Measurements from ENCODE around the gene GRID1.
"Not testable (repeated sequence)": the region's sequence is repeated elsewhere in the genome, so short reads cannot be mapped to it uniquely, and the experiment has no call there.

Gene GRID1

GRCh38 chr10:86055928-86056327 is 310.7 kb downstream of the GRID1 start:
- no peak for DNase-seq

- no peak for DNase-seq
Observed at GRCh38 chr10:86053675-86054074, 312.9 kb downstream of the GRID1 start.

- DNase-seq, result no peak
Observed at GRCh38 chr10:86051586-86051985, 315.0 kb downstream of the GRID1 start.

- DNase-seq, result no peak
Observed at GRCh38 chr10:86049442-86049841, 317.2 kb downstream of the GRID1 start.

GRCh38 chr10:86048973-86049372 is 317.6 kb downstream of the GRID1 start:
- DNase-seq, result no peak

GRCh38 chr10:86048571-86048970 is 318.0 kb downstream of the GRID1 start:
- no peak for DNase-seq

GRCh38 chr10:86047588-86047987 is 319.0 kb downstream of the GRID1 start:
- no peak for DNase-seq

GRCh38 chr10:86046845-86047460 is 319.6 kb downstream of the GRID1 start:
- no peak for DNase-seq

GRCh38 chr10:86045896-86046295 is 320.7 kb downstream of the GRID1 start:
- DNase-seq, result no peak

- DNase-seq, result no peak
Observed at GRCh38 chr10:86044029-86044428, 322.6 kb downstream of the GRID1 start.

GRCh38 chr10:86043236-86043635 is 323.4 kb downstream of the GRID1 start:
- no peak for DNase-seq

- no peak for DNase-seq
Observed at GRCh38 chr10:86042161-86042560, 324.4 kb downstream of the GRID1 start.

- DNase-seq, result no peak
Observed at GRCh38 chr10:86041116-86041515, 325.5 kb downstream of the GRID1 start.

GRCh38 chr10:86038371-86038770 is 328.2 kb downstream of the GRID1 start:
- DNase-seq, result no peak

GRCh38 chr10:86037096-86037495 is 329.5 kb downstream of the GRID1 start:
- DNase-seq, result no peak

- no peak for DNase-seq
Observed at GRCh38 chr10:86036544-86036831, 330.1 kb downstream of the GRID1 start.

GRCh38 chr10:86035791-86036543 is 330.6 kb downstream of the GRID1 start:
- DNase-seq, result no peak

GRCh38 chr10:86034710-86035109 is 331.9 kb downstream of the GRID1 start:
- no peak for DNase-seq

- no peak for DNase-seq
Observed at GRCh38 chr10:86033581-86033980, 333.0 kb downstream of the GRID1 start.

GRCh38 chr10:86032087-86032486 is 334.5 kb downstream of the GRID1 start:
- DNase-seq, result not testable (repeated sequence)

GRCh38 chr10:86030312-86030711 is 336.3 kb downstream of the GRID1 start:
- DNase-seq, result no peak

- no peak for DNase-seq
Observed at GRCh38 chr10:86027346-86027745, 339.2 kb downstream of the GRID1 start.

- no peak for DNase-seq
Observed at GRCh38 chr10:86025509-86025908, 341.1 kb downstream of the GRID1 start.

- no peak for DNase-seq
Observed at GRCh38 chr10:86024281-86025041, 342.1 kb downstream of the GRID1 start.

All from stimulated activated naive CD4-positive, alpha-beta T cell (primary cell).